GM18498 (cell line): ENCODE data around the gene TRIM65.
"Not testable (repeated sequence)": the region's sequence is repeated elsewhere in the genome, so short reads cannot be mapped to it uniquely, and the experiment has no call there.

Source experiments
- ATAC-seq: cut with Tn5 transposase; IDR thresholded peaks from one replicate; pipeline ENCODE4 v1.9.1; 2021; ENCODE audit warnings: mild to moderate bottlenecking, moderate library complexity; ENCODE audit not compliant: unreplicated experiment

TRIM65 gene

DNA sequence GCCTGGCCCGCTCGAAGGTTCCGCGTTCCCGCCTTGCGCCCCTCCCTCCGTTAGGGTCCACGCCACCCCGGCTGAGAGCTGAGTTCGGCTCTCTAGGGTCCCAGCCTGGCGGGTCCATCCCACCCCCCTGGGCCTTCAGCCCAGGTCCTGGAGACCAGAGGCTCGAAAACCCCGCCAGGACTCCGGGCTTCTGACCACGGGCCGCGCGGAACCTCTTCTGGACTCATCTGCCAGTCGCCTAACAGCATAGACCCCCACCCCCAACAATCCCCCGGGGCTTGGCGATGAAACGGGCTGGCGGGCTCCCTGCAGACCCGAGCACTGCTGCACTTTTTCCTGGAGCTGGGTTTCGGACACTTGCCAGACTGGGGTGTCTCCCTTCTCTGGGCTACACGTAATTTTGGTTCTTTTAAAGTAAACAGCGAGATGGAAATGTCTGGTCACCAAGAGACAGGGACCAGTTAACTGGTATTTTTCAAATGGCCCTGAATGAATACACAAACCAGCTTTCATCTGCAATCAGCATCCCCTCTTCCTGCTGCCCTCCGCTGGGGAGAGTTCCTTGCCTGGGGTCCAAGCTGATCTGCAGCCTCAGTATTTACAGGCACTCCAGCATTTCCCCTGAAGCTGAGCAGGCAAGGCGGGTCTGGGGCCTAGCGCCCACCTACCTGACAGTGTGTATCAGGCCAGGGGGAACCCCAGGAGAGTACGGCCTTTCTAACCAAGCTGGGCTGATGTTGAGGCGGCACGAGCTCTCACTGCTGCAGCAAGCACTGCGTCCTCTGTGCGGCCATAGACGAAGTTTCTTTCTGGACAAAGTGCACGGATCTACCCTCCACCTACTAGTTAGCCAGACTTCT, 639 bp upstream of the TRIM65 start:
- no peak for ATAC-seq

DNA sequence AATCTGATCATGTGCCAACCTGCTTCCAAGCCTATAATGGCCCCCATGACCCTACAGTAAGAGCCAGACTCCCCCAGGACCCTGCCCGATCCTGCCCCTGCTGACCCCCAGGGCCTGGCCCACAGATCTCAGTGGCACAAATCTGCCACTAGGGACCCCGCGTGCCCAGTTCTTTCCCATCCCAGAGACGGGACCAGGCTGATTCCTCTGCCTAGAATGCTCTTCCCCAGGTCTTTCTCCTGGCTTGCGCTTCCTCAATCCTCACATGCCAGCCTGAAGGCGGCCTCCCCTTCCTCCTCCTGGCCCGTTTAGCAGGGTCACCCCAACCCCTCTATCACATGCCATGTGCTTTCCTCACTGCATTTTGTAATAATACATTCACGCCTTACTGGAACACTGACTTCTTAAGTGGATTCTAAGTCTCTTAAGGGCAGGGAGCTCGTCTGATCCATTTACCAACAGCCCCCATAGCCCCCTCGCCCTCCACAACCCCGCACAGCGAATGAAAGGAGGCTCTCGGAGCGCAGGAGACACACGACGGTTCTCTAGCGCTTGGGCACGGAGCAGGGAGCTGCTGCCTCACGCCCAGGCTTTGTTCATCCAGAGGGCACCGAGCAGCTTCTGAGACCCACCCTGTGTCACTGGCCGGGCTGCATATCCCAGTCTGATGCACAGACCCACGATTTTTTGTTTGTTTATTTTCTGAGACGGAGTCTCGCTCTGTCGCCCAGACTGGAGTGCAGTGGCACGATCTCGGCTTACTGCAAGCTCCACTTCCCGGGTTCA, 1.2 kb downstream of the TRIM65 start:
- no peak for ATAC-seq

DNA sequence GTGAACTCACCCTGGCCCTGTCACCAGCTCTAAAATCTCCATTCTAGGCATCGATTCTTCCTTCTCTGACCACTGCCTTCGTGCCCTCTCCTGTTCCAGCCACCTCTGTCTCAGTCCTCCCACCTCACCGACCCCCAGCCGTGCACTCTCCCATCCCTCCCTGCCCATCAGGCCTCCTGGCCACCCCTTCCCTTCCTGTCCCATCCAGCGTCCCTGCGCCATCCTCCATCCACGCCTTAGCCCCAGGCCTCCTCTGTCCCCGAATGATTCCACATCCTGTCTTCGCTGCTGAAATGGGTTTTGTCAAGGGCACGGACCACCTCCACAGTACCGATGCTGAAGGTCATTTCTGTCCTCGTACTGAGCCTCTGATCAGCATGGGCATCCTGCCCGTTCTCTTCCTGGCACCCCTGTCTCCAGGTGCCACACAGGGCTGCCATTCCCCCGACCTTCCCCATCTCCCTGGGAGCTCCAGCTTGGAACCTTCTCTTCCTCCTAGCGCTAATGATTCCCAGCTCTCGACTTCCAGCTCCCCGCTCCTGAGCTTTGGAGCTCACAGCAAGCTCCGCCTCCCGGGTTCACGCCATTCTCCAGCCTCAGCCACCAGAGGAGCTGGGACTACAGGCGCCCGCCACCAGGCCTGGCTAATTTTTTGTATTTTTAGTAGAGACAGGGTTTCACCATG, 2.6 kb downstream of the TRIM65 start:
- no peak for ATAC-seq

DNA sequence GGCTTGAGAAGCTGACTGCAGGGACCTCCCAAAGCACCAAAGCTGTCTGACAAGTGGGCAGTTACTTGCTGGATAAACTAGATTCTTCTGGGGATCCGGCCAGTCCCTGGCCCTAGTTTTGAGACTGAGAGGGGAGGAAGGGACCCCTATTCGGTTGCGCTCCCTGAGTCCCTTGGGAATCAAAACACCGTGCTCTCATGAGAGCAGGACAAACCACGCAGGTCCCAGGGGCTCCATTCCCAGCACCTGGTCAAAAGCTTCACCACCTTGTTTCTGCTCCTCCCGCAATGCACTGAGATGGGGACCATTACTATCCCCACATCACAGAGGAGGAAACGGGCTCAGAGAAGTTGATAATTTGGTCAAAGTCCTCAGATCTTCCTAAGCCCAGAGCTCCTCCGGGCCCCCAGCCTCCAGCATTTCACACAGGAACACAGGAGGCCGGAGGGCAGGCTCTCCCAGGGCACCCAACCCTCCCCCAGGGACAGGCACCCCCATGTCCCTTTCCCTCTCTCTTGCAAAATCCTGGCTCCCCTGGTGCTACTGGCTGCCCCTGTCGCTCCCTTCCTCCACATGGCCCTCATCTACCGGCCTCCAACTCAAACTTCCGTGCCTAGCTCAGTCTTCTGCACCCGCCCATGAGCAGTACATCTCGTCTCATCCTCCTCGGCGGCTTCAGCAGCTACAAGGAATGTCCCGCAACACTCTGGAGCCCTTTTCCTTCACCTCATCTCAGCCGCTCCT, 3.3 kb downstream of the TRIM65 start:
- ATAC-seq: no peak

DNA sequence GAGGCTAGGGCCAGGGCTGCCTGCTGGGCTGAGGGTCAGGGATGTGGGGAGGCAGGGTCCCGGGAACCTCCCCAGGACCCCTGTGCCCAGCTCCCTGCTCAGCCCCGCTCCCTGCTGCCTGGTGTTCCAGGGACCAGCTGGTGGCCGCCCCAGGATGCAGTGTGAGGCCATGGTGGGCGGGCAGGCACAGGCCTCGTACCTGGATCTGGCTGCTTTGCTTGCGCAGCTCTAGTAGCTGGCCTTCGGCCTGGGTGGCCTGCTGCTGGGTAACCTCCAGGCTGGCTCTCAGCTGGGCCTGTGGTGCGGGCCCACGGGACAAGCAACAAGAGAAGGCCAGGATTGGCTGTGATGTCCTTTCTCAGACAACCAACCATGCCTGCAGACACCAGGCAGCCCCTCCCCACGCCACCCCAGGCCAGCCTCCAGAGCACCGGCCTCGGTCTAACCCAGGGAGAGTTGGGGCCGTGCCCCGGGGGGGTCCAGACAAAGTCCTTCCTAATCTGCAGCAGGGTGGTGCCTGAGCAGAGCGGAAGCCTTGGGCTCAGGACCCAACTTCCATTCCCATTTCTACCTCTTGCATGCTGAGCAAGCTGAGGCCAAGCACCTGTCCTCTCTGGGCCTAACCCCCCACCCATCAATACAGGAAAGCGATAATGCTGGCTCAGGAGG, 4.1 kb downstream of the TRIM65 start:
- ATAC-seq: no peak

DNA sequence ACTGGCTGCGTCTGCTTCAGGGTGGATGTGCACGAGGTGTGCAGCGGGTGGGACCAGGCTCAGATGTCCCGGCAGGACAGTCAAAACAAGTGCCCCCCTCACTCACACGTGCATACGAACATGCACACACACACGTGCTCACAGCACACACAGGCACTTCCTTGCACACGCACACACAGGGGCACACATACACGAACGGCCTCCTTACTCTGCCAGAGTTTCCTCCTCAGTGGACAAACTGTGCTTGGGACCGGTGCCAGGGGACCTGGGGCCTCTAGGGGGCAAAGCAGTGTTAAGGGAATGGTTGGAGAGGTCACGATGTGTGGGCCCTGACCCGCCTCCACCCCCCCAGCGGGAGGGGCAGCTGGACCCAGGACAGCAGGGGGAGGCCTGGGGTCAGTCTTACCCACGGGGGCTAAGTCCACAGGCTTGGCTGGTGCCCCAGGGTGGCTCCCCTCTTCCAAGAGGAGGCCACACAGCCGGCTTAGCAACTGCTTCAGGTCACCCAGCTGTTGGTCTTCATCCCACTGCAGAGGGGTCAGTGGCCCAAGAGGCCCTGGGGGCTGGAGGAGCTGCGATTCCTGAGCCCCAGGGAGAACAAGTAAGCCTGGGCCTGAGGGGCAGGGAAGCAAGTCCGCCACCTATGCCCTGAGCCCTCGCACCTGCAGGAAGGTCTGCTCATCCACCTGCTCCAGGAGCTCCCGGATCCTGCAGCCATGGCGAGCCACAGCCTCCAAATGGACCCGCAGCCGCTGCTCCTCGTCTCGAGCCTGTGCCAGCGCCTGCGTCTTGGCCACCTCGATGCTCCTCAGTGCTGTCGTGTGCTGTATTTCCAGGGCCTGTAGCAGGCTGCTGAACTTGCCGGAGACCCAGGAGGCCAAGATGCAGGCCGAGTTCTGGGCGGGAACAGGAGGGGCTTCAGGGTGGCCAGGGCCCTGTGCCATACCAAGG, 4.9 kb downstream of the TRIM65 start:
- ATAC-seq: no peak

DNA sequence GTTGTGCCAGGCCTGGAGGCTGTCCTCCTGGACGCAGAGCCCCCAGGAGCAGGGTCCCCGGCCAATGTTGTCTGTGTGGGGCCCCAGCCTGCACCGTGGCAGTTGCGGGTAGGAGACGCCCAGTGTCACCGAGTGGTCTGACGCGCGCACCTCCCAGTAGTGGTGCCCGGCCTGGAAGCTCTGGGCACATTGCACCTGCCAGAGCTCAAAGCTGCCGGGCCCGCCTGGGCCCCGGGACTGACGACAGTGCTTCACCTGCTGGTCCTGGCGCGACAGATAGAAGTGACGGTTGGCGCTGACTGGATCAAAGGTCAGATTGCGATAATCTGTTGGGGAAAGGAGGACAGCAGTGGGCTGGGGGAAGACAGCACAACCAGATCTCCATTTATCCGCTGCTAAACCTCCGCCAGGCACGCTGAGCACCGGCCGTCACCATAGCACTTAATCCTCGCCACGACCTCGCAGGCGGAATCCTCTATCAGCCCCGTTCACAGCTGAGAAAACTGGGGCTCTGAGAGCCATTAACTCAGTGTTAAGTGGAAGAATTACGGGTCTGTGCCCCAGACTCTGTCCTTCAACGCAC, 5.6 kb downstream of the TRIM65 start:
- ATAC-seq: no peak

DNA sequence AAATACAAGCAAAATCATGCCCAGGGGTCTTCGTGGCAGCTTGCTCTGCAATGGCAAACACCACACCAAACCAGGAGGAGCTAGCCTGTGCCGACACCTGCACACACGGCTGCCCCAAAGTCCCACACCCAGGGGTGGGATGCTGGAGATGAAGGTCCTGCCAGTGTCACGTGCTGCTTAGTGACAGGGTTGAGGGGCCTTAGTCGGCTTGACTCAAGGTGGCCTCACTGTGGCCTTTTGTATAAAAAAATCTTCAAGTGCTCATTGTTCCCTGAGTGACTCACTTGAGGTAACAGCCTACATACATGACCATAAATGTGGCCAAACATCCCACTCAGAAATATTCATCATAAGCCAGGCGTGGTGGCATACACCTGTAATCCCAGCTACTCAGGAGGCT, 7.3 kb downstream of the TRIM65 start:
- ATAC-seq: no peak

DNA sequence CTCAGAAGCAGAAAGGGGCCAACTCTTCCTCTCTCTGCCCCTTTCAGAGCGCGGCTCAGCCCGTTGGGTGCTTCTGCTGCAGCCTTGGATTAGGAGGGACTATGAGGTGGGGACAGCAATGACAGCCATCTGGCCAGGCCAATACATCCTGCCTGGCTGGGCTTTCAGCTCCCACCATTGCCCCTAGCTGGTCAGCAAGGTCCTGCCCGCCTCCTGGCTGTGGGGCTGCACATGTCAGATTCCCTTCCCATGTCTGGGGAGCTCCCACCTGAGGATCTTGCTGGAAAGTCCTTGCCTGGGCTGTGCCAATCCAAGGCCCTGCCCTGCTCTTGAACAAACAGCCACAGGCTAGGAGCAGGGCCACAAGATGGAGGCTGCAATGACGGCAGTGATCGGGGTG, 8.3 kb downstream of the TRIM65 start:
- no peak for ATAC-seq

DNA sequence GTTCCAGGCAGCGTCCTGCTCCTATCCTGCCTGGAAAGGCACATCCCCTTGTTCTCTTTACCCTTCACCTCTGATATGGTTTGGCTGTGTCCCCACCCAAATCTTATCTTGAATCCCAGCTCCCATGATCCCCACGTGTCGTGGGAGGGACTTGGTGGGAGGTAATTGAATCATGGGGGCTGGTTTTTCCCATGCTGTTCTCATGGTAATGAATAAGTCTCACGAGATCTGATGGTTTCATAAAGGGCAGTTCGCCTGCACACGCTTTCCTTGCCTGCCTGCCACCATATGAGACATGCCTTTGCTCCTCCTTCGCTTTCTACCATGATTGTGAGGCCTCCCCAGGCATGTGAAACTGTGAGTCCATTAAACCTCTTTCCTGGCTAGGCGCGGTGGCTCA, 10.9 kb downstream of the TRIM65 start:
- not testable (repeated sequence) for ATAC-seq

DNA sequence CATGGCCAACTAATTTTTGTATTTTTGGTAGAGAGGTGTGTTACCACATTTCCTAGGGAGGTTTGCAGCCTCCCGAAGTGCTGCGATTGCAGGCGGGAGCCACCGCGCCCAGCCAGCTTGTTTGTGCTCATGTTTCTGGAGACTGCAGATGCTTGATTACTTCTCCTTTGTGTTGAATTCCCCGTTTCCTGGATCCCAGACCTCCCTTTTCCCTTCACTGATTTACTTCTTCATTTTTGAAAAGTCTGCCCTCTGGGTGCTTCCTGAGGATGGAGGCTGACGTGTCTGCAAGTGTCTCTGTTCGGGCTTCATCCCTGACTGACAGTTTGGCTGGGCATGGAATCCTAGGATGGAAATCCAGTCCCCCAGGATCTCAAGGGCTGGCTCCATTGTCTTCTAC, 11.3 kb downstream of the TRIM65 start:
- ATAC-seq: no peak

DNA sequence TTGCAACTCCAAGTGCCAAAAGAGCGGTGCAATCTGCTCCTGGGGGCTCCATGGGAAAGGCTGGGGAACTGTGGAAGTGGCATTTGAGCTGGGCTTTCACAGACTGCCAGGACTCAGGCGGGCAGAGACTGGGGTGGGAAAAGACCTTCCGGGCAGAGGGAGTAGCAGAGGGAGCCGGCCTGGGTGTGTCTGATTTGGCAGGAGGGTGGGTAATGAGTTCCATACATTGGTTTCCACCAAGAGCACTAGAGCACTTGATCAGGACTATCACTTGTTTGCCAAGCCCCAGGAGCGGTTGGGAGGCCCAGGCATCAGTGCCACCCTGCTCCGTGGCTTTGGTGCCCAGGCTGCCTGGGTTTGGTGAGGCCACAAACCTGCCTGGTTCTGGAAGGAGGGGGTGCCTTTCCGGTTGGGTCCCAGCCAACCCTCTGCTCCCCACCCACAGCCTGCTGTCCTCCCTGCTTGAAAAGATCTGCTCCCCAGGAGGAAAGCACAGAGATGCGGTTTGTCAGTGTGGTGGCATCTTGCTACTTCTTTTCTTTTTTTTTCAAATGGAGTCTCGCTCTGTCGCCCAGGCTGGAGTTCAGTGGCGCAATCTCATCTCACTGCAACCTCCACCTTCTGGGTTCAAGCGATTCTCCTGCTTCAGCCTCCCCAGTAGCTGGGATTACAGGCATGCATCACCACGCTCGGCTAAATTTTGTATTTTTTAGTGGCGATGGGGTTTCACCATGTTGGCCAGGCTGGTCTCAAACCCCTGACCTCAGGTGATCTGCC, 14.9 kb downstream of the TRIM65 start:
- ATAC-seq: no peak

DNA sequence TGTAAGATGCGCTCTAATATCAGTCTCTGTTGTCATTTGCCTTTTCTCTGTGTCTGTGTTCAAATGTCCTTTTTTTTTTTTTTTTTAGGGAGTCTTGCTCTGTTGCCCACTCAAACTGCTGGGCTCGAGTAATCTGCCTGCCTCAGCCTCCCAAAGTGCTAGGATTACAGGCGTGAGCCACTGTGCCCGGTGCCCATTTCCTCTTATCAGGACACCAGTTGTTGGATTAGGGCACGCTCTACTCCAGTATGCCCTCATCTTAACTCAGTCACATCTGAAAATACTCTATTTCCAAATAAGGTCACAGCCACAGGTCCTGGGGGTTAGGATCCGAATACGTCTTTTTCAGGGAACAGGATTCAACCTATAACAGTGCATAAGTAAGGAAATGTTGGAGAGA, 16.5 kb downstream of the TRIM65 start:
- no peak for ATAC-seq

DNA sequence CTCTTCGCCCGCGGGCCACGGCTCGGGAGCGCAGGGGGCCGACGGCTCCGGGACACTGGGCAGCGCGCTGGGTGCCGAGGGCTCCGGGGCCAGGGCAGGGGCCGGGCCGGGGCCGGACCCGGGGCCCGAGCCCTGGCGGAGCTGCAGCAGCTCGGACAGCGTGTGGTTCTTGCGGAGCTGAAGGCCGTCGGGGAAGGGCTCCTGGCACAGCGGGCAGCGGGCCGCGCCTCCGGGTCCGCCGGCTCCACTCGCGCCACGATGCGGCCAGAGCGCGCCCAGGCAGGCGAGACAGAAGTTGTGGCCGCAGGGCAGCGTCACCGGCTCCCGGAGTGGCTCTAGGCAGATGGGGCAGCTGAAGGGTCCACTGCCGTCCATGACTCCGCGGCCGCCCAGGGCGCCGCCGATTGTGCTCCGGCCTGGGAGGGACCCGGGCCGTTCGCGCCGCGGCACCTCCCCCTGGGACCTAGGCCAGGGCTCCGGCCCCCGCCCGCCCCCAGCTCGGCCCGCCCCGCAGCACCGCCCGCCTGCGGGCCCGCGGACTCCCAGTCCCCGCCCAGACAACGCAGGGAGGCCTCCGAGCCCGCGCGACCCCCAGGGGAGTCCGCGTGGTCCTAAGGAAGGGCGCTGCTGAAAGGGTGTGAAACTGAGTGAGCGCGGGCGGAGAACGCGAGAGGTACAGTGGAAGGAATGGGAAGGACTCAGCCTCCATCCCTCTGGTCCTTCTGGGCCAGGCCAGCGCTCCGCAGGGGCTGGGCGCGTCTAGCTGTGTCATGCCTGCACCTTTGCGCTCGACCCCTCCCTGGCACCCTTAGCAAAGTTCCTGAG, 18.4 kb downstream of the TRIM65 start, which contains the start of gene TRIM47:
TRIM47 (minus strand) TSS at position 408 of the 825 bp plus-strand sequence; CDS start at position 375, 33 bp downstream.
- peak; percentile 16 for ATAC-seq

DNA sequence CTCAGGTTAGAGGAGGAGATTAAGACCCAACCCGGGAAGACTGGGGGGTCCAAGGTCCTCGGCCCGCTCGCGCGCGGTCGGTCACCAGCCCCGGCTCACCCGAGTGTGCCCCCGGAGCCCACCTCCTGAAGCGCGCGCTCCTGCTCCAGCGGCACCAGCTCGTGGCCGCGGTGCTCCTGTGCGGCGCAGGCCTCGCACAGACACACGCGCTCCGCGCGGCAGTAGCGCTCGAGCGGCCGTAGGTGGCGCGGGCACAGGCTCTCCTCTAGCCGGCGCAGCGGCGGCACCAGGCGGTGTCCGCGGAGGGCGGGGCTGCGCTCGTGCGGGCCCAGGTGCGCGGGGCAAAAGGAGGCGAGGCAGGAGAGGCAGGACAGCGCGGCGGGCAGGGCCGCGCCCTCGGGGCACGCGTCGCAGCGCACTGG, 19.0 kb downstream of the TRIM65 start:
- peak; percentile 66 for ATAC-seq

DNA sequence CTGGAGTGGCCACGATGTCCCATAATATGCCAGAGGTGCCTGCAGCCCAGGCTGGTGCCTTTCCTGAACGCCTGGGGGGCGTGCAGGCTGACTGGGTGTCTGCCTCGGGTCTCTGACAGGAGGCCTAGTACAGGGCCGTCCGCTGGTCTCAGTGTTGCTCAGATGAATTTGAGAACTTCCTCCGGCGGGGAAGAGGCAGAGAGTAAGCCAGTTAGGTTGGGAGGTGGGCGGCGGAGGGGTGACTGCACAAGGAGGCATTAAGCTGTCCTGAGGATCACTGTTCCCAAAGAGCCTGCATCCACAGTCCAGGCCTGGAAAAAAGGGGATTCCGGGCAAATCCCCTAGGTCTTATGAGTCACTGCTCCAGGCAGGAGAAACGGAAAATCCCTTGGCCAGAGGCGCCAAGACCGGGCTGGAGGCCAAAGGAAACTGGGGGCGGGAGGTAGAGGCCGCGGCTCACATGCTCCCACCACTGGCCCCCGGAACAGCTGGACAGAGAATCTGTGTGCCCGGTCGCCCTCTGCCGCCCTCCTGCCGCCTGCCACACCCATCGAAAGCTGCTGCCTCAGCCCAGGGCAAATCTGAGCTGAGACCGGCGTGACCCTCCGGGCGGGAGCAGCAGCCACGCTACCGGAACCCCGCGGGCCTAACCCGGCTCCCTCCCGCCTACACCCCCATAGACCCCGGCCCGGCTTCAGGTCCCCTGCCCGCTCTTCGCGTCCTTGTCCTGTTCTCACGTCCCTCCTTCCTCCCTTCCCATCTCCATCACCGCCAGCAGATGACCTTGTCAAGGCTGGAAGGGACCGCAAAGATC, 19.6 kb downstream of the TRIM65 start:
- ATAC-seq: no peak
